Liver (tissue), 9 donors: Measurements from ENCODE around the gene DCLK2. TPM values are rescaled to one million over a fixed set of nuclear protein-coding genes. Genes with fewer than 3 reads are reported as not detected.

Experiments
- DNase-seq: peaks from one replicate; pipeline ENCODE4 v3.0.0-alpha.2; 2017; ENCODE audit warnings: low spot score
- H3K27ac ChIP-seq, 2 donors: one replicate each; pipeline ENCODE4 v1.7.0; 2013; ENCODE audit warnings: inconsistent platforms in 2 of 2, low read length in 2 of 2, control low read depth in 1 of 2, low read depth in 1 of 2, mild to moderate bottlenecking in 1 of 2
- H3K27me3 ChIP-seq, 4 donors: one replicate each; pipeline versions ENCODE4 v1.6.1 to v1.7.0; 2013; ENCODE audit warnings: low read length in 3 of 4, inconsistent platforms in 1 of 4, mild to moderate bottlenecking in 1 of 4, moderate library complexity in 1 of 4; ENCODE audit not compliant: control insufficient read depth in 4 of 4, insufficient read depth in 4 of 4
- H3K36me3 ChIP-seq, 4 donors: one replicate each; pipeline versions ENCODE4 v1.6.1 to v1.7.0; 2013; ENCODE audit warnings: low read length in 3 of 4, mild to moderate bottlenecking in 3 of 4, low read depth in 1 of 4, moderate library complexity in 1 of 4; ENCODE audit not compliant: control insufficient read depth in 4 of 4, insufficient read depth in 3 of 4
- H3K4me1 ChIP-seq, 4 donors: one replicate each; pipeline versions ENCODE4 v1.6.1 to v1.7.0; 2013; ENCODE audit warnings: low read length in 3 of 4, mild to moderate bottlenecking in 3 of 4, moderate library complexity in 1 of 4; ENCODE audit not compliant: control insufficient read depth in 4 of 4, insufficient read depth in 4 of 4
- H3K4me3 ChIP-seq, 3 donors: one replicate each; pipeline versions ENCODE4 v1.6.1 to v1.7.0; 2013; ENCODE audit warnings: low read length in 3 of 3, control low read depth in 1 of 3, low read depth in 1 of 3, mild to moderate bottlenecking in 1 of 3
- H3K9ac ChIP-seq, 2 donors: one replicate each; pipeline ENCODE4 v1.7.0; 2013; ENCODE audit warnings: low read length in 2 of 2, mild to moderate bottlenecking in 2 of 2, moderate library complexity in 2 of 2, control low read depth in 1 of 2, low read depth in 1 of 2
- H3K9me3 ChIP-seq, 4 donors: one replicate each; pipeline versions ENCODE4 v1.6.1 to v1.7.0; 2013; ENCODE audit warnings: low read length in 3 of 4; ENCODE audit not compliant: control insufficient read depth in 4 of 4
- CTCF ChIP-seq: fragments of 150-350 bp; IDR thresholded peaks from 2 replicates; pipeline ENCODE4 v1.5.1; 2017; ENCODE audit warnings: improper control_type of control experiment, low read depth, low read length; ENCODE audit not compliant: missing input control
- EGR1 ChIP-seq, 2 donors: IDR thresholded peaks; 2 replicates each; pipeline ENCODE4 v1.6.1; 2016 to 2018; ENCODE audit warnings: antibody characterized with exemption in 2 of 2, low read depth in 2 of 2
- FOXA1 ChIP-seq: IDR thresholded peaks from 2 replicates; pipeline ENCODE4 v1.6.1; 2016; ENCODE audit warnings: antibody characterized with exemption
- FOXA2 ChIP-seq: IDR thresholded peaks from 2 replicates; pipeline ENCODE4 v1.6.1; 2016; ENCODE audit warnings: antibody characterized with exemption
- GABPA ChIP-seq, 2 donors: IDR thresholded peaks in 1 of 2; conservative IDR thresholded peaks in 1 of 2; 2 replicates each; pipeline ENCODE4 v1.6.1; 2016; ENCODE audit warnings: antibody characterized with exemption in 2 of 2, mild to moderate bottlenecking in 1 of 2, moderate library complexity in 1 of 2
- HNF4A ChIP-seq, 2 donors: conservative IDR thresholded peaks; 2 replicates each; pipeline ENCODE4 v1.6.1; 2016; ENCODE audit warnings: antibody characterized with exemption in 2 of 2, mild to moderate bottlenecking in 2 of 2
- HNF4G ChIP-seq: IDR thresholded peaks from 2 replicates; pipeline ENCODE4 v1.6.1; 2016; ENCODE audit warnings: antibody characterized with exemption
- JUND ChIP-seq, 2 donors: IDR thresholded peaks; 2 replicates each; pipeline ENCODE4 v1.6.1; 2016; ENCODE audit warnings: antibody characterized with exemption in 2 of 2
- MAX ChIP-seq: IDR thresholded peaks from 2 replicates; pipeline ENCODE4 v1.6.1; 2016; ENCODE audit warnings: antibody characterized with exemption
- NR2F2 ChIP-seq: IDR thresholded peaks from 2 replicates; pipeline ENCODE4 v1.6.1; 2016; ENCODE audit warnings: antibody characterized with exemption
- RAD21 ChIP-seq, 2 donors: IDR thresholded peaks; 2 replicates each; pipeline ENCODE4 v1.6.1; 2016; ENCODE audit warnings: antibody characterized with exemption in 2 of 2, mild to moderate bottlenecking in 2 of 2
- REST ChIP-seq: IDR thresholded peaks from 2 replicates; pipeline ENCODE4 v1.6.1; 2016; ENCODE audit warnings: antibody characterized with exemption, mild to moderate bottlenecking
- RXRA ChIP-seq, 2 donors: IDR thresholded peaks; 2 replicates each; pipeline ENCODE4 v1.6.1; 2017 to 2018; ENCODE audit warnings: antibody characterized with exemption in 2 of 2, mild to moderate bottlenecking in 1 of 2
- SP1 ChIP-seq: IDR thresholded peaks from 2 replicates; pipeline ENCODE4 v1.6.1; 2018; ENCODE audit warnings: antibody characterized with exemption, mild to moderate bottlenecking
- TAF1 ChIP-seq: conservative IDR thresholded peaks from 2 replicates; pipeline ENCODE4 v1.6.1; 2016; ENCODE audit warnings: antibody characterized with exemption, mild to moderate bottlenecking
- YY1 ChIP-seq: IDR thresholded peaks from 2 replicates; pipeline ENCODE4 v1.6.1; 2016; ENCODE audit warnings: antibody characterized with exemption, mild to moderate bottlenecking
- ZBTB33 ChIP-seq: IDR thresholded peaks from 2 replicates; pipeline ENCODE4 v1.6.1; 2016; ENCODE audit warnings: antibody characterized with exemption
- WGBS: extraction: QIAGEN DNeasy Blood & Tissue Kit; methylation state at CpG from one replicate; pipeline ENCODE4 v1.1.7; 2013; 5-methylcytosine and 5-hydroxymethylcytosine counted together
- polyA plus RNA-seq, 2 donors: library from polyadenylated mRNA; stranded (reverse) in 1 of 2; unstranded in 1 of 2; fragments of 200-250 nt in 1 of 2; fragments of >200 nt in 1 of 2; fragmentation: Nextera tagmentation in 1 of 2; extraction: Ambion mirVana in 1 of 2; gene quantifications; one replicate each; pipeline versions ENCODE4 v1.2.1 to v1.2.3, GENCODE V29; 2013 to 2015
- total RNA-seq, 2 donors: library from RNA; depleted of rRNA; stranded (reverse); fragments of >200 nt; gene quantifications; one replicate each; pipeline ENCODE4 v1.2.3, GENCODE V29; 2014
- donor health status: healthy.
- donor health status: healthy.
- donor health status: healthy.
- donor health status: healthy.
- donor health status: healthy.

DCLK2 gene
- total and polyA plus RNA-seq, 4 donors = 0.14 to 1.7 (median 0.50) TPM

GRCh38 chr4:150256225-150256620 is 178.0 kb downstream of the DCLK2 start:
- no peaks in the 10 kb centered on the region for H3K27me3 ChIP-seq
- DNase-seq = no peak
- H3K36me3 ChIP-seq = no peaks in the 10 kb centered on the region
- H3K9ac ChIP-seq = no peak overlapping the region
- no peak overlapping the region for H3K27ac ChIP-seq
- no peaks in the 10 kb centered on the region for H3K4me1 ChIP-seq
- H3K4me3 ChIP-seq = no peak overlapping the region
- 87% methylated on average over 23 of the region's 23 CpGs for WGBS
- TF ChIP-seq GABPA (IDR thresholded peaks at IDR 0.05 in 1 of 2, conservative IDR thresholded peaks at IDR 0.05 in 1 of 2) = no peak
- TF ChIP-seq JUND (IDR thresholded peaks at IDR 0.05) = no peak
- TF ChIP-seq ZBTB33 = no peak
- TF ChIP-seq FOXA1 = no peak
- TF ChIP-seq CTCF = no peak
- no peak for TF ChIP-seq RAD21 (IDR thresholded peaks at IDR 0.05)
- no peak for TF ChIP-seq HNF4A (conservative IDR thresholded peaks at IDR 0.05)
- no peak for TF ChIP-seq MAX
- TF ChIP-seq HNF4G = no peak
- TF ChIP-seq FOXA2 = no peak
- TF ChIP-seq TAF1 = no peak
- TF ChIP-seq NR2F2 = no peak
- no peak for TF ChIP-seq SP1
- no peak for TF ChIP-seq EGR1 (IDR thresholded peaks at IDR 0.05; ENCODE audit: low read depth in 2 of 2)
- TF ChIP-seq REST = no peak
- TF ChIP-seq RXRA (IDR thresholded peaks at IDR 0.05) = no peak
- no peak for TF ChIP-seq YY1
- no peaks in the 10 kb centered on the region for H3K9me3 ChIP-seq
